ENCODE results near the gene MYOCOS.

The MYOCOS gene

GRCh38 chr1:171670739-171671138, 48.7 kb downstream of the MYOCOS start:
- TF ChIP-seq TEAD4 (IDR thresholded peaks at IDR 0.05) (no peak), EGR1 (IDR thresholded peaks at IDR 0.05) (no peak), RAD21 (IDR thresholded peaks at IDR 0.05; ENCODE audit: low read depth) (no peak), YY1 (IDR thresholded peaks at IDR 0.05; ENCODE audit: low read depth) (no peak), NFIC (IDR thresholded peaks at IDR 0.05) (no peak), CEBPB (IDR thresholded peaks at IDR 0.05) (no peak), TCF12 (IDR thresholded peaks at IDR 0.05; ENCODE audit: low read depth) (no peak), MAX (IDR thresholded peaks at IDR 0.05) (no peak), CREB1 (IDR thresholded peaks at IDR 0.05; ENCODE audit: low read depth) (no peak), TAF1 (IDR thresholded peaks at IDR 0.05; ENCODE audit: low read depth) (no peak)

GRCh38 chr1:171674431-171675405, 52.7 kb downstream of the MYOCOS start:
- no peak for TF ChIP-seq CEBPB (IDR thresholded peaks at IDR 0.05)
- TF ChIP-seq ZBTB7A (IDR thresholded peaks at IDR 0.05; ENCODE audit: low read depth): no peak
- no peak for TF ChIP-seq TEAD4 (IDR thresholded peaks at IDR 0.05)
